Cardiac muscle cell (in vitro differentiated cells and primary cell): ENCODE measurements around the gene ABCD3. TPM values are rescaled to one million over a fixed set of nuclear protein-coding genes. Genes with fewer than 3 reads are reported as not detected.

Experiments used
- DNase-seq, 2 donors: peaks; one replicate each; pipeline versions ENCODE4 v3.0.0 to v3.0.0-alpha.2; 2010 to 2017; ENCODE audit warnings: low read depth in 1 of 2, low spot score in 1 of 2
- H3K27ac ChIP-seq: fragments of 200-600 bp; sonication (generic); 2 replicates; pipeline ENCODE4 v1.5.1; 2016
- H3K27me3 ChIP-seq: fragments of 200-600 bp; sonication (generic); 2 replicates; pipeline ENCODE4 v1.6.0; 2016; ENCODE audit warnings: control low read depth
- H3K36me3 ChIP-seq: fragments of 200-600 bp; sonication (generic); 2 replicates; pipeline ENCODE4 v1.5.1; 2016; ENCODE audit warnings: control low read depth
- H3K4me1 ChIP-seq: fragments of 200-600 bp; sonication (generic); 2 replicates; pipeline ENCODE4 v1.8.1; 2017; ENCODE audit warnings: low read depth, mild to moderate bottlenecking, mixed run types
- H3K4me3 ChIP-seq: fragments of 200-600 bp; sonication (generic); 2 replicates; pipeline ENCODE4 v1.5.1; 2016; ENCODE audit warnings: mild to moderate bottlenecking
- H3K9me3 ChIP-seq: fragments of 200-600 bp; sonication (generic); 2 replicates; pipeline ENCODE4 v1.5.1; 2017; ENCODE audit warnings: low read depth, mild to moderate bottlenecking, control low read depth
- polyA plus RNA-seq: library from polyadenylated mRNA; unstranded; fragments of >200 nt; fragmentation: Nextera tagmentation; extraction: Ambion mirVana; gene quantifications from 2 replicates; pipeline ENCODE4 v1.2.1, GENCODE V29; 2016
- total RNA-seq: library from RNA; depleted of rRNA; stranded (reverse); fragments of >200 nt; gene quantifications from 2 replicates; pipeline ENCODE4 v1.2.3, GENCODE V29; 2016
- TF ChIP-seq, protein P1 (sequence below): IDR thresholded peaks from 2 replicates; pipeline ENCODE4 v1.5.1; 2012; ENCODE audit warnings: low read depth, mild to moderate bottlenecking, low read length

ABCD3 gene
- total and polyA plus RNA-seq, 2 experiments from 2014 or later, result 20.7 to 30.6 TPM

DNA sequence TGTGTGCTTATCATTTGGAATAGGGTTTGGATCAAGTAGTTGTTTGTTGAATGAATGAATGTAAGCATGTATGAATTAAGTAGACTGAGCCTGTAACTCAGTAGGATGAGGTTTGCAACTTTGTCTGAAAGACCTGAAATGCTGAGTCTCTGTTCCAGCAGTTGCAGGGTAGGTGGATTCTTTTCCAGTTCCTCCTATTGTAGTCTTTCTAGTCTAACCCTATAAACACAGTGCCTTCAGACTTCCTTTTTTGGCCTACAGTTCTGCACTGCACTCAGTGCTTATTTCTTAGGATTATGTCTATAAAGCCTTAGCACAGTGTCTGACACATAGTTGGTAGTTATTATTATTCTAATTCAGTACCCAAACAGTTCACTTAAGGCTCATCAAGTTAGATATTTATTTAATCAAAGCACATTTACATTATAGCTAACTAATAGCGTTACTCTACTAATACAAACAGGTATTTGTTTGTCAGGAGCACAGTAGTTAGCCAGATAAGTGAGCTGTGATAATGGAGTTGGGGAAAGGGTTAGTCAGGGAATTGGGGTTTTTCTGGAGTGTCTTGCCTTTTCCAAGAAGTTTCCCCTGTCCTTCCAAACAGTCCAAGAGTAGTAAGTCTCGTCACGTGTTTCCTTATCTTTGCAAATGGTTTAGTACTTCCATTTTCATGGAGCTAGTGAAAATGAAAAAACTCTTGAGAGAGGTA, 45.0 kb downstream of the ABCD3 start:
- H3K9me3 ChIP-seq, result no peaks in the 10 kb centered on the region
- TF ChIP-seq, protein P1, sequence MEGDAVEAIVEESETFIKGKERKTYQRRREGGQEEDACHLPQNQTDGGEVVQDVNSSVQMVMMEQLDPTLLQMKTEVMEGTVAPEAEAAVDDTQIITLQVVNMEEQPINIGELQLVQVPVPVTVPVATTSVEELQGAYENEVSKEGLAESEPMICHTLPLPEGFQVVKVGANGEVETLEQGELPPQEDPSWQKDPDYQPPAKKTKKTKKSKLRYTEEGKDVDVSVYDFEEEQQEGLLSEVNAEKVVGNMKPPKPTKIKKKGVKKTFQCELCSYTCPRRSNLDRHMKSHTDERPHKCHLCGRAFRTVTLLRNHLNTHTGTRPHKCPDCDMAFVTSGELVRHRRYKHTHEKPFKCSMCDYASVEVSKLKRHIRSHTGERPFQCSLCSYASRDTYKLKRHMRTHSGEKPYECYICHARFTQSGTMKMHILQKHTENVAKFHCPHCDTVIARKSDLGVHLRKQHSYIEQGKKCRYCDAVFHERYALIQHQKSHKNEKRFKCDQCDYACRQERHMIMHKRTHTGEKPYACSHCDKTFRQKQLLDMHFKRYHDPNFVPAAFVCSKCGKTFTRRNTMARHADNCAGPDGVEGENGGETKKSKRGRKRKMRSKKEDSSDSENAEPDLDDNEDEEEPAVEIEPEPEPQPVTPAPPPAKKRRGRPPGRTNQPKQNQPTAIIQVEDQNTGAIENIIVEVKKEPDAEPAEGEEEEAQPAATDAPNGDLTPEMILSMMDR, result no peak
- no peak overlapping the region for H3K27ac ChIP-seq
- no peaks in the 10 kb centered on the region for H3K4me1 ChIP-seq
- DNase-seq, result no peak
- no peak overlapping the region for H3K4me3 ChIP-seq
- peaks cover 32% of the 10 kb centered on the region for H3K36me3 ChIP-seq
- H3K27me3 ChIP-seq, result no peaks in the 10 kb centered on the region

DNA sequence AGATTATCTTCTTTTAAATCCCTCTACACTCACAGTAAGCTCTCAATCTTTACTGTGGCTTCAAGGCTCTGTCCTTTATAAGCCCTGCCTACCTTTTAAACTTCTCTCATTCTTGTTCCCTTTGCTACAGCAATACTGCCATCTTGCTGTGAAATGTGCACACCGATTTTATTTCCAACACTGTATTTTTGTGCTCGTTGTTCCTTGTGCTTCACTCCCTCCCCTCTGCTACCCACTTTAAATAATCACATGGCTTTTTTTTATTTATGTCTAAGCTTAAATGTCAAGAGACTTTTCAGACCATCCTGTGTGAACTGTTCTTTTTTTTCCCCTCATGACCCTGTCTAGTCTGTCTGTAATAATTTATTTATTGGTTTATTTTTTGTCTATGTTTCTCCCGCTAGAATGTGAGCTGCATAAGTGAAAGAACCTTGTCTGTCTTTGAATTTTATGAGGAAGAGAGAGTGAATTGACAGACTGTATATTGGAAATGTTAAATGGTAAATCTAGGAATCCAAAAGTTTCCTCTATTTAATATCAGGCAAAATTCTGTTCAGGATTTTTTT, 45.7 kb downstream of the ABCD3 start:
- Histone ChIP-seq H3K4me1 (no peaks in the 10 kb centered on the region), H3K27me3 (no peaks in the 10 kb centered on the region), H3K27ac (no peak overlapping the region), H3K4me3 (no peak overlapping the region), H3K9me3 (no peaks in the 10 kb centered on the region), H3K36me3 (peaks cover 32% of the 10 kb centered on the region)
- DNase-seq, result peak in 1 of 2 donors; percentile 74
- TF ChIP-seq, protein P1, result peak; percentile 56

DNA sequence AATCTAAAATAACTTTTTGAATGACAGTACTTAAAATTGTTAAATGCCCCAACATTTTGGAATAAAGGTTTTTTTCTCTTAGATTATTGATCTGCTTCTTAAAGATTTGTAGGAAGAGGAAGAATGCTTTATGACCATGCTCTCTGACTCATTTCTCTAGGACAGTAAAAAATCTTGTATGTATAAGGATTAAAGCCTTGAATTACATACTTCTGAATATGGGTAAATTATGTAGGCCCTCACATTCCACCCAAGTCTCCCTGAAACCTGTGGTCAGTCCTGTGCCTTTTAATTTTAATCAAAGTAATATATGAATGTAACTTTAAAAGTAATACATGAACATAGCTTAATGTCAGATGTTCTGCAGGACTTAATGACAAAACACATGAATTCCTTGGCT, 50.5 kb downstream of the ABCD3 start:
- Histone ChIP-seq H3K4me3 (no peak overlapping the region), H3K27me3 (no peaks in the 10 kb centered on the region), H3K4me1 (no peaks in the 10 kb centered on the region), H3K9me3 (no peaks in the 10 kb centered on the region), H3K36me3 (peaks cover 18% of the 10 kb centered on the region), H3K27ac (no peak overlapping the region)
- TF ChIP-seq, protein P1, result no peak
- DNase-seq, result no peak

DNA sequence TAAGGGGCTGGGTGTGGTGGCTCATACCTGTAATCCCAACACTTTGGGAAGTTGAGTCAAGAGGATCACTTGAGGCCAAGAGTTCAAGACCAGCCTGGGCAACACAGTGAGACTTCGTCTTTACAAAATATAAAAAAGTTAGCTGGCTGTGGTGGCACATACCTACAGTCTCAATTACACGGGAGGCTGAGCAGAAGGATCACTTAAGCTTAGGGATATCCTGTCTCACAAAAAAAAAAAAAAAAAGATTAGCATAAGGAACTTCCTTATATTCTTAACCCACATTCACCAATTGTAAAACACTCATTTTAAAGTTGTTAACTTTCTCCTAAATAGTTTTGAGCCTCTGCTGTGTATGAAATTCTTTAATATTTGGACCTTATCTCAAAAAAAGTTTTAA, 53.1 kb downstream of the ABCD3 start:
- no peaks in the 10 kb centered on the region for H3K27me3 ChIP-seq
- TF ChIP-seq, protein P1, result no peak
- DNase-seq, result no peak
- no peak overlapping the region for H3K4me3 ChIP-seq
- peaks cover 4% of the 10 kb centered on the region for H3K36me3 ChIP-seq
- H3K27ac ChIP-seq, result no peak overlapping the region
- H3K9me3 ChIP-seq, result no peaks in the 10 kb centered on the region
- H3K4me1 ChIP-seq, result no peaks in the 10 kb centered on the region

DNA sequence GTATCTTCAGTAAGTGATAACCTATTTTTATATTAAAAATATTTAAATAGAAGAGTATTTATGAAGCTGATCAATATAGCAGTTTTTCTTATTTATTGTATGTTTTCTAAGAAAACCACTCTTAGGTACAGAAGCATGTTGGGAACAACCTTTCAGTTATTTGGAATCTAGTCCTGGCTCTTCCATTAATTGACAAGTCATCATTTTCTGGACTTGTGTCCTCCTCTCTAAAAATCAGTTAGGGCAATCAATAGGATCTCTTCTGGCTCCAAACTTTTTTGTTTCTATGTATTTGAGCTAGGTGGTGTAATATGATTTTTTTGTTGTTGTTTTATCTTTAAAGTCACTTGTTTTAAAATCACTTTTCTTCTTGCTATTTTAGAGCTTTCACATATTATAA, 57.0 kb downstream of the ABCD3 start:
- Histone ChIP-seq H3K4me1 (no peaks in the 10 kb centered on the region), H3K27ac (no peak overlapping the region), H3K36me3 (peaks cover 5% of the 10 kb centered on the region), H3K9me3 (no peaks in the 10 kb centered on the region), H3K27me3 (no peaks in the 10 kb centered on the region), H3K4me3 (no peak overlapping the region)
- TF ChIP-seq, protein P1, result no peak
- DNase-seq, result no peak
